Effector CD4-positive, alpha-beta T cell (primary cell): ENCODE results near the gene SV2A.
"Not testable (repeated sequence)": the region's sequence is repeated elsewhere in the genome, so short reads cannot be mapped to it uniquely, and the experiment has no call there.

Source experiments
- DNase-seq: peaks from one replicate; pipeline ENCODE4 v3.0.0-alpha.2; 2020

SV2A gene

GRCh38 chr1:149927563-149928400 is 10.1 kb upstream of the SV2A start, which contains the start of gene SF3B4:
TSS of gene SF3B4 (minus strand) at chr1:149927803. CDS start at chr1:149927759, 44 bp downstream.
- DNase-seq: peak; percentile 93

- no peak for DNase-seq
Observed at GRCh38 chr1:149927056-149927562, 9.5 kb upstream of the SV2A start.

GRCh38 chr1:149926296-149926695 is 8.7 kb upstream of the SV2A start:
- no peak for DNase-seq

GRCh38 chr1:149925751-149926150 is 8.1 kb upstream of the SV2A start:
- no peak for DNase-seq

GRCh38 chr1:149925345-149925744 is 7.7 kb upstream of the SV2A start:
- DNase-seq: no peak

GRCh38 chr1:149923626-149924025 is 6.0 kb upstream of the SV2A start:
- no peak for DNase-seq

GRCh38 chr1:149916898-149917252 is 769 bp downstream of the SV2A start:
- DNase-seq: no peak

- DNase-seq: no peak
Observed at GRCh38 chr1:149916193-149916897, 1.3 kb downstream of the SV2A start.

- no peak for DNase-seq
Observed at GRCh38 chr1:149915429-149916192, 2.0 kb downstream of the SV2A start.

- DNase-seq: no peak
Observed at GRCh38 chr1:149914545-149914944, 3.1 kb downstream of the SV2A start.

GRCh38 chr1:149906570-149907075 is 11.0 kb downstream of the SV2A start:
- DNase-seq: no peak

- DNase-seq: no peak
Observed at GRCh38 chr1:149903836-149904491, 13.7 kb downstream of the SV2A start.

- peak; percentile 78 for DNase-seq
Observed at GRCh38 chr1:149899460-149900284, 18.0 kb downstream of the SV2A start, which contains the start of gene BOLA1. TSS of gene BOLA1 (plus strand) at chr1:149899568. CDS start at chr1:149900060, 492 bp downstream.

GRCh38 chr1:149896575-149896974 is 21.1 kb downstream of the SV2A start:
- DNase-seq: no peak

- DNase-seq: no peak
Observed at GRCh38 chr1:149888999-149889289, 28.7 kb downstream of the SV2A start.

- DNase-seq: peak; percentile 53
Observed at GRCh38 chr1:149888247-149888998, 29.2 kb downstream of the SV2A start.

GRCh38 chr1:149887456-149888246 is 30.0 kb downstream of the SV2A start:
- peak; percentile 73 for DNase-seq

- DNase-seq: not testable (repeated sequence)
Observed at GRCh38 chr1:149887196-149887455, 30.5 kb downstream of the SV2A start.

GRCh38 chr1:149886396-149887195 is 31.0 kb downstream of the SV2A start:
- DNase-seq: peak; percentile 80

GRCh38 chr1:149886121-149886395 is 31.6 kb downstream of the SV2A start:
- not testable (repeated sequence) for DNase-seq
